Ovary (tissue), 3 donors: ENCODE data around the gene PTX4.

ENCODE experiments used
- EP300 ChIP-seq: sonication (generic); formaldehyde crosslinking; IDR thresholded peaks from one replicate; pipeline ENCODE4 v1.6.1; 2017; ENCODE audit warnings: antibody characterized with exemption
- POLR2A ChIP-seq: fragments of 450-650 bp; IDR thresholded peaks from one replicate; pipeline ENCODE4 v1.6.1; 2017; ENCODE audit warnings: antibody characterized with exemption, mild to moderate bottlenecking, moderate library complexity
- TF ChIP-seq, protein P1 (sequence below), 3 donors: fragments of 450-650 bp in 2 of 3; fragments of 200-600 bp in 1 of 3; IDR thresholded peaks; one replicate each; pipeline versions ENCODE4 v1.5.1 to v1.8.0; 2016 to 2022; ENCODE audit warnings: antibody characterized with exemption in 3 of 3, mild to moderate bottlenecking in 1 of 3
- donor health status: DM: no; HTN: no; CAD: no.

DNA sequence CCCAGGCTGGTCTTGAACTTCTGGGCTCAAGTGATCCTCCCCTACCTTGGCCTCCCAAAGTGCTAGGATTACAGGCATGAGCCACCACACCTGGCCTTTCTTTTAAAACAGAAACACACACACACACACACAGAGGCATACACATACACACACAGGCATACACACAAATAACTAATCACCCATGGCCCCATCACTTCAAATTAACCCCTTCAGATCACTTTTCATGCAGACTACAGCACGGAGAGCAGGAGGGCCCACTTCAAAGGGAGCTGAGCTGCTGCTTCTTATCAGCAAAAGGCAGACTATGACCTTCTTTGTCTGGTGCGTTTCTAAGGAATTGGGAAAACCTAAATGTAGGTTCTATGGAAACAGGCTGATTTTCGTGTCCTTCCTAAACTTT is 15.8 kb downstream of the PTX4 start:
- TF ChIP-seq, protein P1, sequence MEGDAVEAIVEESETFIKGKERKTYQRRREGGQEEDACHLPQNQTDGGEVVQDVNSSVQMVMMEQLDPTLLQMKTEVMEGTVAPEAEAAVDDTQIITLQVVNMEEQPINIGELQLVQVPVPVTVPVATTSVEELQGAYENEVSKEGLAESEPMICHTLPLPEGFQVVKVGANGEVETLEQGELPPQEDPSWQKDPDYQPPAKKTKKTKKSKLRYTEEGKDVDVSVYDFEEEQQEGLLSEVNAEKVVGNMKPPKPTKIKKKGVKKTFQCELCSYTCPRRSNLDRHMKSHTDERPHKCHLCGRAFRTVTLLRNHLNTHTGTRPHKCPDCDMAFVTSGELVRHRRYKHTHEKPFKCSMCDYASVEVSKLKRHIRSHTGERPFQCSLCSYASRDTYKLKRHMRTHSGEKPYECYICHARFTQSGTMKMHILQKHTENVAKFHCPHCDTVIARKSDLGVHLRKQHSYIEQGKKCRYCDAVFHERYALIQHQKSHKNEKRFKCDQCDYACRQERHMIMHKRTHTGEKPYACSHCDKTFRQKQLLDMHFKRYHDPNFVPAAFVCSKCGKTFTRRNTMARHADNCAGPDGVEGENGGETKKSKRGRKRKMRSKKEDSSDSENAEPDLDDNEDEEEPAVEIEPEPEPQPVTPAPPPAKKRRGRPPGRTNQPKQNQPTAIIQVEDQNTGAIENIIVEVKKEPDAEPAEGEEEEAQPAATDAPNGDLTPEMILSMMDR (IDR thresholded peaks at IDR 0.05) = no peak
- TF ChIP-seq POLR2A (no peak), EP300 (no peak)
